HG03342 (cell line): Measurements from ENCODE around the gene UBTD2.
A peak's percentile ranks its signal among the peaks of the same experiment; 100 is the strongest.
"Not testable (repeated sequence)": the region's sequence is repeated elsewhere in the genome, so short reads cannot be mapped to it uniquely, and the experiment has no call there.

Experiments
- ATAC-seq: cut with Tn5 transposase; IDR thresholded peaks from one replicate; pipeline ENCODE4 v1.9.1; 2021; ENCODE audit warnings: mild to moderate bottlenecking, moderate library complexity; ENCODE audit not compliant: unreplicated experiment

UBTD2 gene

GRCh38 chr5:172293054-172293744 is 9.6 kb upstream of the UBTD2 start:
- ATAC-seq, result peak; percentile 93

- not testable (repeated sequence) for ATAC-seq
These were observed 8.3 kb upstream of the UBTD2 start for GRCh38 chr5:172291837-172292236.

- no peak for ATAC-seq
These were observed 4.9 kb upstream of the UBTD2 start for GRCh38 chr5:172288465-172288864.

GRCh38 chr5:172287140-172287539 is 3.6 kb upstream of the UBTD2 start:
- ATAC-seq, result not testable (repeated sequence)

- ATAC-seq, result no peak
These were observed 1.9 kb upstream of the UBTD2 start for GRCh38 chr5:172285226-172286143.

- no peak for ATAC-seq
These were observed 1.0 kb upstream of the UBTD2 start for GRCh38 chr5:172284611-172284980.

GRCh38 chr5:172283862-172284610 is 472 bp upstream of the UBTD2 start:
- peak; percentile 80 for ATAC-seq

GRCh38 chr5:172282272-172283019 is 1.1 kb downstream of the UBTD2 start:
- ATAC-seq, result no peak

GRCh38 chr5:172281346-172281745 is 2.2 kb downstream of the UBTD2 start:
- no peak for ATAC-seq

- no peak for ATAC-seq
These were observed 2.6 kb downstream of the UBTD2 start for GRCh38 chr5:172280929-172281328.

GRCh38 chr5:172280317-172280716 is 3.2 kb downstream of the UBTD2 start:
- ATAC-seq, result no peak

- no peak for ATAC-seq
These were observed 5.2 kb downstream of the UBTD2 start for GRCh38 chr5:172278356-172278755.

GRCh38 chr5:172276214-172276613 is 7.3 kb downstream of the UBTD2 start:
- ATAC-seq, result no peak

GRCh38 chr5:172274951-172275753 is 8.4 kb downstream of the UBTD2 start:
- ATAC-seq, result peak; percentile 48

- no peak for ATAC-seq
These were observed 15.6 kb downstream of the UBTD2 start for GRCh38 chr5:172267943-172268342.

GRCh38 chr5:172266676-172267092 is 16.9 kb downstream of the UBTD2 start:
- ATAC-seq, result no peak

GRCh38 chr5:172266071-172266675 is 17.4 kb downstream of the UBTD2 start:
- ATAC-seq, result no peak

GRCh38 chr5:172264815-172265395 is 18.7 kb downstream of the UBTD2 start:
- no peak for ATAC-seq

- no peak for ATAC-seq
These were observed 28.1 kb downstream of the UBTD2 start for GRCh38 chr5:172255444-172255843.
